ENCODE results near the gene PFKM. TPM values are rescaled to one million over a fixed set of nuclear protein-coding genes. Genes with fewer than 3 reads are reported as not detected.
A peak's percentile ranks its signal among the peaks of the same experiment; 100 is the strongest.

The PFKM gene
- total and polyA plus RNA-seq, 9 of the 15 experiments (the other 6 are each of a cell fraction or from before 2014, with no cell fraction given) = 16.5 to 39.9 (median 31.7) TPM

GRCh38 chr12:48105321-48105866 is 13.8 kb upstream of the PFKM start:
- in situ Hi-C loops (cut with MboI) (no loop called here), intact Hi-C loops (cut with micrococcal nuclease) (no loop called here)
- Histone ChIP-seq H3K27ac (ENCODE audit: extremely low read depth, low read depth, low read length) (peak overlapping the region; percentile 96), H3K4me2 (ENCODE audit: insufficient read depth, low read length) (peak overlapping the region; percentile 96), H2AFZ (ENCODE audit: low read depth, low read length) (peak overlapping the region; percentile 96), H4K20me1 (replicated peaks; ENCODE audit: control insufficient read depth, insufficient read depth, low read length) (no peaks in the 10 kb centered on the region), H3K36me3 (ENCODE audit: control insufficient read depth, insufficient read depth, low read length) (peaks cover 6% of the 10 kb centered on the region), H3K4me1 (replicated peaks in 1 of 2; ENCODE audit: control insufficient read depth in 2 of 2, insufficient read depth in 2 of 2, low read length in 2 of 2) (peaks cover 3 to 7% of the 10 kb centered on the region in 2 experiments; a peak in 3 of 5 replicates), H3K27me3 (ENCODE audit: control insufficient read depth in 2 of 2, insufficient read depth in 2 of 2, low read length in 2 of 2) (no peaks in the 10 kb centered on the region), H3K9me3 (replicated peaks; ENCODE audit: control insufficient read depth, insufficient read depth, low read depth, low read length) (no peaks in the 10 kb centered on the region), H3K79me2 (ENCODE audit: control insufficient read depth, insufficient read depth, low read length) (peaks cover 54% of the 10 kb centered on the region), H3K9ac (ENCODE audit: insufficient read depth in 1 of 2, low read depth in 2 of 2, low read length in 2 of 2) (peak overlapping the region; percentile 93 to 98), H3K4me3 (peak overlapping the region; percentile 86), H3K9me1 (ENCODE audit: control insufficient read depth, insufficient read depth, low read length) (no peaks in the 10 kb centered on the region)
- CTCF ChIA-PET (ENCODE audit: low intra/inter-chr PET ratio) = no interaction called here
- WGBS (ENCODE audit: insufficient coverage, low coverage, missing lambda C conversion rate) = under 1% methylated on average over 26 of the region's 30 CpGs
- no peak for FAIRE-seq
- POLR2A ChIA-PET = interaction anchor here (0.7 to 3.9 kb wide), 12 partner anchors 9 to 393 kb away, joined by 3 to 24 read pairs (median 4); partner anchors contain the start of gene PFKM
- no TSS peak for BruUV-seq (replicated peaks)
- no peak for DNase-seq (ENCODE audit: extremely low read depth in 1 of 4, low spot score in 3 of 4)
- ATAC-seq = peak; percentile 37
- TF ChIP-seq POLR2H (tag; IDR thresholded peaks at IDR 0.05; ENCODE audit: low read depth) (no peak), NONO (IDR thresholded peaks at IDR 0.05; ENCODE audit: low read depth in 2 of 2, low read length in 1 of 2) (no peak), HDAC1 (IDR thresholded peaks at IDR 0.05) (0 out of 4 replicates have a peak, but pooled peaks of 1 of the 2 experiments have one; percentile 16), STAT5B (CRISPR knock-in tag; IDR thresholded peaks at IDR 0.05) (no peak), NR2C1 (IDR thresholded peaks at IDR 0.05) (no peak), NR2C1 (tag; IDR thresholded peaks at IDR 0.05) (no peak), CREBBP (IDR thresholded peaks at IDR 0.05; ENCODE audit: low read depth, low read length) (no peak), DPF2 (IDR thresholded peaks at IDR 0.05) (0 out of 2 replicates have a peak, but pooled peaks have one; percentile 3), NFIX (CRISPR knock-in tag; IDR thresholded peaks at IDR 0.05; ENCODE audit: low read depth) (no peak), NR2C2 (CRISPR knock-in tag; IDR thresholded peaks at IDR 0.05) (no peak), NR2C2 (tag; IDR thresholded peaks at IDR 0.05) (no peak), SUPT5H (IDR thresholded peaks at IDR 0.05) (no peak), PCBP1 (IDR thresholded peaks at IDR 0.05; ENCODE audit: low read depth, low read length, poor library complexity, severe bottlenecking) (no peak)
- TF ChIP-seq, protein P1, sequence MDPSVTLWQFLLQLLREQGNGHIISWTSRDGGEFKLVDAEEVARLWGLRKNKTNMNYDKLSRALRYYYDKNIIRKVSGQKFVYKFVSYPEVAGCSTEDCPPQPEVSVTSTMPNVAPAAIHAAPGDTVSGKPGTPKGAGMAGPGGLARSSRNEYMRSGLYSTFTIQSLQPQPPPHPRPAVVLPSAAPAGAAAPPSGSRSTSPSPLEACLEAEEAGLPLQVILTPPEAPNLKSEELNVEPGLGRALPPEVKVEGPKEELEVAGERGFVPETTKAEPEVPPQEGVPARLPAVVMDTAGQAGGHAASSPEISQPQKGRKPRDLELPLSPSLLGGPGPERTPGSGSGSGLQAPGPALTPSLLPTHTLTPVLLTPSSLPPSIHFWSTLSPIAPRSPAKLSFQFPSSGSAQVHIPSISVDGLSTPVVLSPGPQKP (CRISPR knock-in tag; IDR thresholded peaks at IDR 0.05) = no peak
- TF ChIP-seq, protein P2, sequence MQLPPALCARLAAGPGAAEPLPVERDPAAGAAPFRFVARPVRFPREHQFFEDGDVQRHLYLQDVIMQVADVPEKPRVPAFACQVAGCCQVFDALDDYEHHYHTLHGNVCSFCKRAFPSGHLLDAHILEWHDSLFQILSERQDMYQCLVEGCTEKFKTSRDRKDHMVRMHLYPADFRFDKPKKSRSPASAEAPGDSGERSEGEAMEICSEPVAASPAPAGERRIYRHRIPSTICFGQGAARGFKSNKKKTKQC (CRISPR knock-in tag; IDR thresholded peaks at IDR 0.05) = no peak
